ENCODE results near the gene TEPSIN. TPM values are rescaled to one million over a fixed set of nuclear protein-coding genes. Genes with fewer than 3 reads are reported as not detected.
"Not testable (repeated sequence)": the region's sequence is repeated elsewhere in the genome, so short reads cannot be mapped to it uniquely, and the experiment has no call there.

Gene TEPSIN
- polyA plus RNA-seq, 10 donors: 7.7 to 14.8 (median 11.6) TPM

DNA sequence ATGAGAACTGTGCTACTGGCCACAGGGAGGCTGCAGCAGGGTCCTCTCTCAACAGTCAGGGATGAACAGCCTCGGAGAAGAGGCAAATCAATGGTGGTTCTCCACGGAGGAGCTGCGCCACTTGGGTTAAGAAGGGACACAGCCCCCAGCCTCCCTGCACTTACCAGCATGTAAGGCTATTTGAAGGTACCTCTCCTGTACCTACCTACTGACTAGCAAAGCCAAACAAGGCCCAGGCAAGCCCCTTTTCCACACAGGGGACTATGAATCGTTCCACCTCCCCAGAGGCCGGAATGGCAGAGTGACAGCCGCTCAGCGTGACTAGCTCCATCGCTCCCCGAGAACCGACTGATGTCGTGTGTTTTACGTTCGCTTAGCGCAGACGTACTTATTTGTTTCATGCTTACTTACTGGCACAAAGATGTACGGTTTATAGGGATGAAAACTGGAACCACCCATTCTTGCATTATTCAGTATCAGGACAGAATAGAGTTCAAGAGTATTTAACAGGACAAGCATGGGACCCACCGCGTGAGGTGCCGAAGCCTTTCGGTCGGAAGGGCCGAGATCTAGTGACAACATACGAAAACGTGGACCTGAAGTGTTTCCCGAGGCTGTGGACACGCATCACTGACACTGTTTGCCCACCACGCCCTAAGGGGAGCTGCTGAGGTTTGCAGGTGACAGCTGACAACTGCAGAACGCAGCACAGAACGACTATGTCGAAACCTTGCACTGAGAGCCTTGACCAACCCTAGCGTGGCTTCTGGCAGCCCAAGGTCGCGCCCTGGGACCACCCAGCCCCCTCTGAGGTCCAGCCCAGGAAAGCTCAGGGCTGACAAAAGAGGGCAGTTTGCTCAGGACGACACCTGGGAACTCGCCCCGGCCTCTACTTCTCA, 1.0 kb downstream of the TEPSIN start:
- no peak for DNase-seq

DNA sequence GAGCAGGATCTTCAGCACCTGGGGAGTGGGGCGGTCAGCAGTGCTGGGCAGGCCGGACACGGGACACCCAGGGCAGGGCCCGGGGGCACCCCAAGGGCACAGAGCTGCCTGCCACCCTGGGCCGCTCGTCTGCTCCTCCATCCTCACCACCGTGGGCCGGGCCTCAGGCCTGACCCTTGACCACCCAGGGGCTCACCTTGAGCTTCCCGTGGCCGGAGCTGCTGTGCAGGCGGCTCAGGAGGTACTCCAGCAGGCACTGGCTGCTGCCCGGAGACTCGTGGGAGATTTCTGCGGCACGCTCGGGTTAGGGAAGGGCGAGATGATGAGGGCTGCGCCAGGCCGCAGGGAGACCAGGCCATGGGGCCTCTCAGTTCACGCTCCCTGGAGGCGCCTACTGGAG, 2.1 kb downstream of the TEPSIN start:
- no peak for DNase-seq

GRCh38 chr17:81235822-81236740, 2.8 kb downstream of the TEPSIN start:
- DNase-seq: no peak

- no peak for DNase-seq
Measured at GRCh38 chr17:81234940-81235821, 3.7 kb downstream of the TEPSIN start.

DNA sequence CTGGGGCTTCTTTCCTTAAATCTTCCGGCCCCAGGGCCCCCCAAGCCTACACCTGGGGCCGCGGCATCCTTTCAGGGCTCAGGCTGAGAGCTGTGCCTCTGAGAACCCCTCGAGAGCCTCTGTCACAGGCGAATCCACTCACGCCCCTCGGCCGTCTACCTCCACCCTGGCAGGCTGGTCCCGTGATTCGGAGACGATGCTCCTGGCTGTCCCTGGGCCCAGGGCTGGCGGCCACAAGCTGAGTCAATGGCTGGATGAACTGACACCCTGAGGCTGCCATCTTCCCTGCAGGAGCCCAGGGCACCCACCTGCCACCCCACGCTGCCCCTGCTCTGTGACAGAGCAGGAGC, 4.4 kb downstream of the TEPSIN start:
- no peak for DNase-seq

DNA sequence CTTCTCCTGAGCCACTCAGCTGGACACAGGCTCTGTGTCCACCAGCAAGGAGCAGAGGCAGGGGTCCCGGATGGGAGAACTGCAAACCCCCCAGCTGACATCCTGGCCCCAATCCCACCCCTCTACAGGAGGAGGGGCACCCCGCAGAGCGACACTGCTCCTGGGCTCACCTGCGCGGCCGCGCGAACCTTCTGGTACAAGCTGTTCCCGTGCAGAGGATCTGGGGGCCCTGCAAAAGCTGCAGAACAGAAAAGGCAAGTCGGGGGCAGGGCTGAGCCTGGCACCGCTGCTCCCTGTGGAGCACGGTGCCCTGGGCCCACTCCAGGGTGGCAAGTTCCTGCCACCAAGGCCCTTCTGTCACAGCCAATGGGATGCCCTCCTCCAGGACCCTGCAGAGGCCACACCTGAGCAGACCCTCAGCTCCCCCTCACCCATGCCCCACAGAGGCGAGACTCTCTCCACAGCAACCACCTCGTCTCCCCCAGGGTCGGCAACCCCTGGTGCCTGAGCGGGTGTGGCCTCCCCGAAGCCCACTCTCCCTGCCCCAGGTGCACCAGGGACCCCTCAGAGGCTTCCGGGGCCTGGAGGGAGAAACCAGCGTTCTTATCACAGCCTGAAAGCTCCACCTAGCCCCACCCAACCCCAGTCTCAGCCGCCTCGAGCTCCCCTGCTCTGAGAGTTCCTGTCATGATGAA, 4.9 kb downstream of the TEPSIN start:
- DNase-seq: no peak

DNA sequence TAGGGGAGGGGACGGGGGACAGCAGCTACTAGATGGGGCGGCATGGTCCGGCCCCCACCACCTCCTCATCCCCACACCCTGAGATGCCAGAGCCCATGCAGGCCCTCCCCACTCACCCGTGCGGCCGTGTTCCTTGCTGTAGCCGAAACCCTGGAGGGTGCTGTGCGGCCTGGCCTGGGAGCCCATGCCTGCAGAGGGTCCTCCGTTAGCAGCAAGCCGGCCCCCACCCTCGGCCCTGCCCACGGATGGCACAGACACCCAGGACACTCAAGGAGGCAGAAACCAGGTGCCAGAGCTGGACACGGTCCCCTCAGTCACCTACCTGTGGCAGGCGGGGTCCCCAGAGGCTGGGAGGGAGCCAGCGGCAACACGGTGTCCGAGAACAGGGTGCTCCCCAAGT, 5.5 kb downstream of the TEPSIN start:
- DNase-seq: no peak

- DNase-seq: no peak
Measured at GRCh38 chr17:81232616-81233241, 6.1 kb downstream of the TEPSIN start.

GRCh38 chr17:81231766-81232581, 6.9 kb downstream of the TEPSIN start:
- no peak for DNase-seq

GRCh38 chr17:81231121-81231645, 7.7 kb downstream of the TEPSIN start:
- no peak for DNase-seq

- no peak for DNase-seq
Measured at GRCh38 chr17:81230043-81230820, 8.6 kb downstream of the TEPSIN start.

DNA sequence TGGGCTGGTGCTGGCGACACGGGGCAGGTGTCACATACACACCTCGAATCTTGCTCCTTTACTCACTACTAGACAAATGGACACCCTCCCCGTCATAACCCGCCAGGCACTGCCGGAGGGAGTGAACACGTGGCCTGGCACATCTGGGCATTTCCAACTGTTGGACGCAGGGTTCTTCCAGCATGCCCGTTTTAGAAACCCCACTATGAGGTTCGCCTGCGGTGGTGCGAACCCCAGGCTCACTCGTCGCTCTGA, 9.3 kb downstream of the TEPSIN start:
- DNase-seq: no peak

- no peak for DNase-seq
Measured at GRCh38 chr17:81228834-81229665, 9.8 kb downstream of the TEPSIN start.

GRCh38 chr17:81228420-81228819, 10.4 kb downstream of the TEPSIN start:
- no peak for DNase-seq

- not testable (repeated sequence) for DNase-seq
Measured at GRCh38 chr17:81227630-81228029, 11.2 kb downstream of the TEPSIN start.

GRCh38 chr17:81223762-81224130, 15.1 kb downstream of the TEPSIN start:
- no peak for DNase-seq

- peak; percentile 98 to 99 (median 99) for DNase-seq
Measured at GRCh38 chr17:81222906-81223761, 15.7 kb downstream of the TEPSIN start, which contains the start of gene CEP131. TSS of gene CEP131 (minus strand) at chr17:81222965. CDS start at chr17:81220056, 2,909 bp downstream.

Measured in muscle of back (tissue), 11 donors.